ENCODE measurements around the gene C2orf68.

GRCh38 chr2:85575739-85576138 is 36.1 kb downstream of the C2orf68 start:
- TF ChIP-seq REST (IDR thresholded peaks at IDR 0.05; ENCODE audit: insufficient read depth in 1 of 2, low read depth in 2 of 2, low read length in 1 of 2) (no peak), SIN3A (IDR thresholded peaks at IDR 0.05; ENCODE audit: borderline replicate concordance, insufficient read depth, low read depth, low read length) (no peak), TCF7L2 (IDR thresholded peaks at IDR 0.05; ENCODE audit: low read depth, low read length) (no peak)
- TF ChIP-seq, protein P1, sequence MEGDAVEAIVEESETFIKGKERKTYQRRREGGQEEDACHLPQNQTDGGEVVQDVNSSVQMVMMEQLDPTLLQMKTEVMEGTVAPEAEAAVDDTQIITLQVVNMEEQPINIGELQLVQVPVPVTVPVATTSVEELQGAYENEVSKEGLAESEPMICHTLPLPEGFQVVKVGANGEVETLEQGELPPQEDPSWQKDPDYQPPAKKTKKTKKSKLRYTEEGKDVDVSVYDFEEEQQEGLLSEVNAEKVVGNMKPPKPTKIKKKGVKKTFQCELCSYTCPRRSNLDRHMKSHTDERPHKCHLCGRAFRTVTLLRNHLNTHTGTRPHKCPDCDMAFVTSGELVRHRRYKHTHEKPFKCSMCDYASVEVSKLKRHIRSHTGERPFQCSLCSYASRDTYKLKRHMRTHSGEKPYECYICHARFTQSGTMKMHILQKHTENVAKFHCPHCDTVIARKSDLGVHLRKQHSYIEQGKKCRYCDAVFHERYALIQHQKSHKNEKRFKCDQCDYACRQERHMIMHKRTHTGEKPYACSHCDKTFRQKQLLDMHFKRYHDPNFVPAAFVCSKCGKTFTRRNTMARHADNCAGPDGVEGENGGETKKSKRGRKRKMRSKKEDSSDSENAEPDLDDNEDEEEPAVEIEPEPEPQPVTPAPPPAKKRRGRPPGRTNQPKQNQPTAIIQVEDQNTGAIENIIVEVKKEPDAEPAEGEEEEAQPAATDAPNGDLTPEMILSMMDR (IDR thresholded peaks at IDR 0.05), result no peak

Measured in Panc1 (cell line).